GM23248 (cell line): ENCODE results near the gene ARTN. TPM values are rescaled to one million over a fixed set of nuclear protein-coding genes. Genes with fewer than 3 reads are reported as not detected.

Source experiments
- DNase-seq: peaks from one replicate; pipeline ENCODE4 v3.0.0-alpha.2; 2015
- H2AFZ ChIP-seq: fragments of 200-600 bp; sonication (generic); 2 replicates; pipeline ENCODE4 v1.6.1; 2016; ENCODE audit warnings: antibody characterized with exemption
- H3F3A ChIP-seq: fragments of 200-600 bp; sonication (generic); 2 replicates; pipeline ENCODE4 v1.6.1; 2016; ENCODE audit warnings: mild to moderate bottlenecking, antibody characterized with exemption, mixed run types; ENCODE audit not compliant: insufficient read depth
- H3K27ac ChIP-seq: fragments of 200-600 bp; sonication (generic); 2 replicates; pipeline ENCODE4 v1.5.1; 2016; ENCODE audit warnings: mild to moderate bottlenecking
- H3K27me3 ChIP-seq: fragments of 200-600 bp; sonication (generic); replicated peaks from 2 replicates; pipeline ENCODE4 v1.6.1; 2016; ENCODE audit warnings: mild to moderate bottlenecking; ENCODE audit not compliant: insufficient read depth
- H3K36me3 ChIP-seq: fragments of 200-600 bp; sonication (generic); 2 replicates; pipeline ENCODE4 v1.6.1; 2016; ENCODE audit warnings: low read depth, mild to moderate bottlenecking
- H3K4me1 ChIP-seq: fragments of 200-600 bp; sonication (generic); 2 replicates; pipeline ENCODE4 v1.6.1; 2016; ENCODE audit warnings: mild to moderate bottlenecking; ENCODE audit not compliant: insufficient read depth
- H3K4me2 ChIP-seq: fragments of 200-600 bp; sonication (generic); one replicate; pipeline ENCODE4 v1.6.1; 2016; ENCODE audit warnings: mild to moderate bottlenecking; ENCODE audit not compliant: unreplicated experiment
- H3K4me3 ChIP-seq: fragments of 200-600 bp; sonication (generic); 2 replicates; pipeline ENCODE4 v1.5.1; 2016; ENCODE audit warnings: mild to moderate bottlenecking
- H3K79me2 ChIP-seq: fragments of 200-600 bp; sonication (generic); 2 replicates; pipeline ENCODE4 v1.6.1; 2016; ENCODE audit warnings: mild to moderate bottlenecking; ENCODE audit not compliant: insufficient read depth
- H3K9ac ChIP-seq: fragments of 200-600 bp; sonication (generic); 2 replicates; pipeline ENCODE4 v1.6.1; 2016; ENCODE audit warnings: mild to moderate bottlenecking
- H3K9me2 ChIP-seq: fragments of 200-600 bp; sonication (generic); 2 replicates; pipeline ENCODE4 v1.6.1; 2016; ENCODE audit warnings: mixed run types, mild to moderate bottlenecking, moderate library complexity; ENCODE audit not compliant: insufficient read depth
- H3K9me3 ChIP-seq: fragments of 200-600 bp; sonication (generic); one replicate; pipeline ENCODE4 v1.6.1; 2017; ENCODE audit warnings: low read depth
- H4K20me1 ChIP-seq: fragments of 200-600 bp; sonication (generic); 2 replicates; pipeline ENCODE4 v1.6.0; 2016; ENCODE audit not compliant: insufficient read depth
- EZH2 ChIP-seq: fragments of 200-600 bp; sonication (generic); IDR thresholded peaks from 2 replicates; pipeline ENCODE4 v1.6.1; 2018; ENCODE audit warnings: antibody characterized with exemption, mild to moderate bottlenecking; ENCODE audit not compliant: insufficient read depth, poor library complexity, severe bottlenecking
- EZH2phosphoT487 ChIP-seq: fragments of 200-600 bp; sonication (generic); IDR thresholded peaks from 2 replicates; pipeline ENCODE4 v1.6.1; 2018; ENCODE audit warnings: antibody characterized with exemption, moderate library complexity, mild to moderate bottlenecking, low read depth; ENCODE audit not compliant: insufficient read depth
- WGBS, 2 experiments: methylation state at CpG; one replicate each; pipeline ENCODE4 v1.1.6; 2015 to 2017; ENCODE audit warnings: low lambda C conversion rate in 2 of 2, low coverage in 1 of 2; ENCODE audit errors: missing lambda C conversion rate in 2 of 2; 5-methylcytosine and 5-hydroxymethylcytosine counted together
- in situ Hi-C: fragments of 300-500 bp; cut with MboI; formaldehyde crosslinking; loops from 2 replicates; pipeline ENCODE4 v1.15.0; 2020
- polyA plus RNA-seq: library from polyadenylated mRNA; unstranded; fragments of >200 nt; fragmentation: Nextera tagmentation; extraction: Ambion mirVana; gene quantifications from 2 replicates; pipeline ENCODE4 v1.2.1, GENCODE V29; 2016
- total RNA-seq: library from RNA; depleted of rRNA; stranded (reverse); fragments of >200 nt; shearing (Covaris generic); gene quantifications from 2 replicates; pipeline ENCODE4 v1.2.3, GENCODE V29; 2014

ARTN gene
- total and polyA plus RNA-seq, 2 experiments from 2014 or later = 0.11 TPM; not detected in 1

GRCh38 chr1:43970911-43971310 lies 37.3 kb downstream of the ARTN start:
- peaks cover 15% of the 10 kb centered on the region for H3F3A ChIP-seq
- H4K20me1 ChIP-seq = no peaks in the 10 kb centered on the region
- no peaks in the 10 kb centered on the region for H3K9me3 ChIP-seq
- H3K4me3 ChIP-seq = peak overlapping the region; percentile 97
- H3K36me3 ChIP-seq = no peaks in the 10 kb centered on the region
- H3K4me1 ChIP-seq = peaks cover 9% of the 10 kb centered on the region; the same call in 1 of the 2 replicates
- DNase-seq = no peak
- in situ Hi-C loops = no loop called here
- peak overlapping the region; percentile 78 for H3K4me2 ChIP-seq
- peak overlapping the region; percentile 82 for H3K9ac ChIP-seq
- peaks cover 26% of the 10 kb centered on the region for H3K79me2 ChIP-seq
- H3K27me3 ChIP-seq = no peaks in the 10 kb centered on the region
- TF ChIP-seq EZH2phosphoT487 (no peak), EZH2 (no peak)
- H3K27ac ChIP-seq = no peak overlapping the region
- H2AFZ ChIP-seq = no peak overlapping the region
- no peaks in the 10 kb centered on the region for H3K9me2 ChIP-seq
- WGBS, 2 experiments = 90% methylated on average over 9 of the region's 9 CpGs

- Histone ChIP-seq H3K4me2 (no peak overlapping the region), H4K20me1 (no peaks in the 10 kb centered on the region), H3K4me1 (peaks cover 14% of the 10 kb centered on the region; the same call in 1 of the 2 replicates), H3K36me3 (no peaks in the 10 kb centered on the region), H3K9me3 (no peaks in the 10 kb centered on the region), H3K79me2 (peaks cover 32% of the 10 kb centered on the region), H3K9me2 (no peaks in the 10 kb centered on the region), H3K27me3 (no peaks in the 10 kb centered on the region), H3K27ac (no peak overlapping the region), H2AFZ (no peak overlapping the region), H3K4me3 (no peak overlapping the region), H3F3A (peaks cover 15% of the 10 kb centered on the region), H3K9ac (no peak overlapping the region)
- 92% methylated on average over 17 of the region's 17 CpGs for WGBS, 2 experiments
- DNase-seq = no peak
- TF ChIP-seq EZH2 (no peak), EZH2phosphoT487 (no peak)
- in situ Hi-C loops = no loop called here
Measured at GRCh38 chr1:43971336-43971980, 37.9 kb downstream of the ARTN start.

- Histone ChIP-seq H3K27ac (0 out of 2 replicates have a peak overlapping the region, but pooled peaks have one; percentile 77), H4K20me1 (no peaks in the 10 kb centered on the region), H3K4me3 (peak overlapping the region; percentile 95), H2AFZ (peak overlapping the region; percentile 87), H3F3A (peaks cover 17% of the 10 kb centered on the region), H3K36me3 (peaks cover 10% of the 10 kb centered on the region; the same call in 1 of the 2 replicates), H3K9me2 (no peaks in the 10 kb centered on the region), H3K9ac (peak overlapping the region; percentile 96), H3K27me3 (no peaks in the 10 kb centered on the region), H3K9me3 (no peaks in the 10 kb centered on the region), H3K79me2 (peaks cover 56% of the 10 kb centered on the region), H3K4me2 (peak overlapping the region; percentile 96), H3K4me1 (peaks cover 24% of the 10 kb centered on the region; the same call in 1 of the 2 replicates)
- TF ChIP-seq EZH2phosphoT487 = no peak
- no peak for TF ChIP-seq EZH2
- WGBS, 2 experiments = 70 to 74% methylated on average over 9 of the region's 9 CpGs
- in situ Hi-C loops = no loop called here
- DNase-seq = no peak
Measured at GRCh38 chr1:43973981-43974442, 40.4 kb downstream of the ARTN start.

GRCh38 chr1:43974443-43975248 lies 41.0 kb downstream of the ARTN start, which contains the start of gene ATP6V0B:
ATP6V0B (plus strand) TSS chr1:43974960; CDS start chr1:43975041, 81 bp downstream.
- peaks cover 58% of the 10 kb centered on the region for H3K79me2 ChIP-seq
- in situ Hi-C loops = no loop called here
- 2 to 3% methylated on average over 49 to 77 of the region's 93 CpGs for WGBS, 2 experiments

More at GRCh38 chr1:43974443-43975248, 41.0 kb downstream of the ARTN start, which contains the start of gene ATP6V0B:
- H3K9me3 ChIP-seq = no peaks in the 10 kb centered on the region
- H2AFZ ChIP-seq = peak within 1 kb of the TSS; percentile 87
- H3K9me2 ChIP-seq = no peaks in the 10 kb centered on the region
- H3K27me3 ChIP-seq = no peaks in the 10 kb centered on the region
- peak within 1 kb of the TSS; percentile 95 for H3K4me3 ChIP-seq
- H3K4me1 ChIP-seq = peaks cover 24% of the 10 kb centered on the region; the same call in 1 of the 2 replicates
- peak; percentile 99 for DNase-seq
- H3K4me2 ChIP-seq = peak within 1 kb of the TSS; percentile 96
- H3F3A ChIP-seq = peaks cover 14% of the 10 kb centered on the region; the same call in 1 of the 2 replicates
- no peaks in the 10 kb centered on the region for H4K20me1 ChIP-seq
- H3K27ac ChIP-seq = peak within 1 kb of the TSS; percentile 77
- no peak for TF ChIP-seq EZH2
- no peak for TF ChIP-seq EZH2phosphoT487
- peak within 1 kb of the TSS; percentile 96 for H3K9ac ChIP-seq
- peaks cover 10% of the 10 kb centered on the region; the same call in 1 of the 2 replicates for H3K36me3 ChIP-seq
